ENCODE results near the gene CSTPP1.

The CSTPP1 gene

GRCh38 chr11:46967962-46968361 is 31.4 kb downstream of the CSTPP1 start:
- H3K27me3 ChIP-seq (ENCODE audit: control insufficient read depth, insufficient read depth, low read length), result no peaks in the 10 kb centered on the region
- no peaks in the 10 kb centered on the region for H3K36me3 ChIP-seq (ENCODE audit: control insufficient read depth, insufficient read depth, low read length)
- no peak overlapping the region for H3K4me3 ChIP-seq (ENCODE audit: low read length)
- H3K9ac ChIP-seq (ENCODE audit: low read length), result no peak overlapping the region
- peaks cover 14% of the 10 kb centered on the region for H3K4me1 ChIP-seq (ENCODE audit: control insufficient read depth, insufficient read depth, low read length)
- no peaks in the 10 kb centered on the region for H3K9me3 ChIP-seq (ENCODE audit: control insufficient read depth, low read length)

GRCh38 chr11:46969379-46969778 is 32.8 kb downstream of the CSTPP1 start:
- no peak overlapping the region for H3K9ac ChIP-seq (ENCODE audit: low read length)
- peaks cover 15% of the 10 kb centered on the region for H3K4me1 ChIP-seq (ENCODE audit: control insufficient read depth, insufficient read depth, low read length)
- no peaks in the 10 kb centered on the region for H3K36me3 ChIP-seq (ENCODE audit: control insufficient read depth, insufficient read depth, low read length)
- no peaks in the 10 kb centered on the region for H3K9me3 ChIP-seq (ENCODE audit: control insufficient read depth, low read length)
- no peak overlapping the region for H3K4me3 ChIP-seq (ENCODE audit: low read length)
- no peaks in the 10 kb centered on the region for H3K27me3 ChIP-seq (ENCODE audit: control insufficient read depth, insufficient read depth, low read length)

- no peaks in the 10 kb centered on the region for H3K36me3 ChIP-seq (ENCODE audit: control insufficient read depth, insufficient read depth, low read length)
- H3K27me3 ChIP-seq (ENCODE audit: control insufficient read depth, insufficient read depth, low read length), result no peaks in the 10 kb centered on the region
- no peak overlapping the region for H3K4me3 ChIP-seq (ENCODE audit: low read length)
- no peak overlapping the region for H3K9ac ChIP-seq (ENCODE audit: low read length)
- peaks cover 15% of the 10 kb centered on the region for H3K4me1 ChIP-seq (ENCODE audit: control insufficient read depth, insufficient read depth, low read length)
- H3K9me3 ChIP-seq (ENCODE audit: control insufficient read depth, low read length), result no peaks in the 10 kb centered on the region
Observed at GRCh38 chr11:46970913-46971625, 34.5 kb downstream of the CSTPP1 start.

GRCh38 chr11:46972343-46972742 is 35.8 kb downstream of the CSTPP1 start:
- Histone ChIP-seq H3K4me3 (ENCODE audit: low read length) (no peak overlapping the region), H3K9me3 (ENCODE audit: control insufficient read depth, low read length) (no peaks in the 10 kb centered on the region), H3K27me3 (ENCODE audit: control insufficient read depth, insufficient read depth, low read length) (no peaks in the 10 kb centered on the region), H3K36me3 (ENCODE audit: control insufficient read depth, insufficient read depth, low read length) (no peaks in the 10 kb centered on the region), H3K4me1 (ENCODE audit: control insufficient read depth, insufficient read depth, low read length) (peaks cover 22% of the 10 kb centered on the region), H3K9ac (ENCODE audit: low read length) (no peak overlapping the region)

GRCh38 chr11:46972821-46973220 is 36.3 kb downstream of the CSTPP1 start:
- Histone ChIP-seq H3K36me3 (ENCODE audit: control insufficient read depth, insufficient read depth, low read length) (no peaks in the 10 kb centered on the region), H3K9me3 (ENCODE audit: control insufficient read depth, low read length) (no peaks in the 10 kb centered on the region), H3K27me3 (ENCODE audit: control insufficient read depth, insufficient read depth, low read length) (no peaks in the 10 kb centered on the region), H3K4me1 (ENCODE audit: control insufficient read depth, insufficient read depth, low read length) (peaks cover 26% of the 10 kb centered on the region), H3K4me3 (ENCODE audit: low read length) (no peak overlapping the region), H3K9ac (ENCODE audit: low read length) (no peak overlapping the region)

- no peak overlapping the region for H3K9ac ChIP-seq (ENCODE audit: low read length)
- no peaks in the 10 kb centered on the region for H3K27me3 ChIP-seq (ENCODE audit: control insufficient read depth, insufficient read depth, low read length)
- peaks cover 29% of the 10 kb centered on the region for H3K4me1 ChIP-seq (ENCODE audit: control insufficient read depth, insufficient read depth, low read length)
- no peaks in the 10 kb centered on the region for H3K36me3 ChIP-seq (ENCODE audit: control insufficient read depth, insufficient read depth, low read length)
- H3K9me3 ChIP-seq (ENCODE audit: control insufficient read depth, low read length), result no peaks in the 10 kb centered on the region
- no peak overlapping the region for H3K4me3 ChIP-seq (ENCODE audit: low read length)
Observed at GRCh38 chr11:46976182-46976854, 39.8 kb downstream of the CSTPP1 start.

- Histone ChIP-seq H3K27me3 (ENCODE audit: control insufficient read depth, insufficient read depth, low read length) (no peaks in the 10 kb centered on the region), H3K36me3 (ENCODE audit: control insufficient read depth, insufficient read depth, low read length) (no peaks in the 10 kb centered on the region), H3K4me1 (ENCODE audit: control insufficient read depth, insufficient read depth, low read length) (peaks cover 22% of the 10 kb centered on the region), H3K4me3 (ENCODE audit: low read length) (no peak overlapping the region), H3K9me3 (ENCODE audit: control insufficient read depth, low read length) (no peaks in the 10 kb centered on the region), H3K9ac (ENCODE audit: low read length) (no peak overlapping the region)
Observed at GRCh38 chr11:46977038-46977813, 40.7 kb downstream of the CSTPP1 start.

GRCh38 chr11:46978005-46978491 is 41.5 kb downstream of the CSTPP1 start:
- H3K4me1 ChIP-seq (ENCODE audit: control insufficient read depth, insufficient read depth, low read length), result peaks cover 14% of the 10 kb centered on the region
- H3K27me3 ChIP-seq (ENCODE audit: control insufficient read depth, insufficient read depth, low read length), result no peaks in the 10 kb centered on the region
- no peak overlapping the region for H3K4me3 ChIP-seq (ENCODE audit: low read length)
- no peaks in the 10 kb centered on the region for H3K9me3 ChIP-seq (ENCODE audit: control insufficient read depth, low read length)
- no peak overlapping the region for H3K9ac ChIP-seq (ENCODE audit: low read length)
- H3K36me3 ChIP-seq (ENCODE audit: control insufficient read depth, insufficient read depth, low read length), result no peaks in the 10 kb centered on the region

- Histone ChIP-seq H3K4me1 (ENCODE audit: control insufficient read depth, insufficient read depth, low read length) (peaks cover 14% of the 10 kb centered on the region), H3K4me3 (ENCODE audit: low read length) (no peak overlapping the region), H3K36me3 (ENCODE audit: control insufficient read depth, insufficient read depth, low read length) (no peaks in the 10 kb centered on the region), H3K9ac (ENCODE audit: low read length) (no peak overlapping the region), H3K27me3 (ENCODE audit: control insufficient read depth, insufficient read depth, low read length) (no peaks in the 10 kb centered on the region), H3K9me3 (ENCODE audit: control insufficient read depth, low read length) (no peaks in the 10 kb centered on the region)
Observed at GRCh38 chr11:46979358-46979757, 42.8 kb downstream of the CSTPP1 start.

GRCh38 chr11:46981436-46981835 is 44.9 kb downstream of the CSTPP1 start:
- H3K4me3 ChIP-seq (ENCODE audit: low read length), result no peak overlapping the region

GRCh38 chr11:46982797-46983452 is 46.4 kb downstream of the CSTPP1 start:
- Histone ChIP-seq H3K36me3 (ENCODE audit: control insufficient read depth, insufficient read depth, low read length) (no peaks in the 10 kb centered on the region), H3K9ac (ENCODE audit: low read length) (no peak overlapping the region), H3K4me3 (ENCODE audit: low read length) (no peak overlapping the region), H3K4me1 (ENCODE audit: control insufficient read depth, insufficient read depth, low read length) (peaks cover 2% of the 10 kb centered on the region), H3K27me3 (ENCODE audit: control insufficient read depth, insufficient read depth, low read length) (no peaks in the 10 kb centered on the region), H3K9me3 (ENCODE audit: control insufficient read depth, low read length) (no peaks in the 10 kb centered on the region)

More at GRCh38 chr11:46981436-46981835, 44.9 kb downstream of the CSTPP1 start:
- Histone ChIP-seq H3K36me3 (ENCODE audit: control insufficient read depth, insufficient read depth, low read length) (no peaks in the 10 kb centered on the region), H3K9ac (ENCODE audit: low read length) (no peak overlapping the region), H3K4me1 (ENCODE audit: control insufficient read depth, insufficient read depth, low read length) (peaks cover 14% of the 10 kb centered on the region), H3K27me3 (ENCODE audit: control insufficient read depth, insufficient read depth, low read length) (no peaks in the 10 kb centered on the region), H3K9me3 (ENCODE audit: control insufficient read depth, low read length) (no peaks in the 10 kb centered on the region)

Data from mucosa of stomach (tissue), 1 donor.